Duodenal mucosa (tissue), 2 donors: ENCODE measurements around the gene CNTNAP4.

Source experiments
- H3K27ac ChIP-seq: one replicate; pipeline ENCODE4 v1.7.0; 2013; ENCODE audit warnings: low read depth, low read length
- H3K27me3 ChIP-seq, 2 donors: one replicate each; pipeline ENCODE4 v1.7.0; 2013; ENCODE audit warnings: low read length in 2 of 2, control low read depth in 1 of 2; ENCODE audit not compliant: insufficient read depth in 2 of 2, control insufficient read depth in 1 of 2
- H3K36me3 ChIP-seq, 2 donors: one replicate each; pipeline ENCODE4 v1.7.0; 2013; ENCODE audit warnings: low read length in 2 of 2, control low read depth in 1 of 2; ENCODE audit not compliant: insufficient read depth in 2 of 2, control insufficient read depth in 1 of 2
- H3K4me1 ChIP-seq, 2 donors: one replicate each; pipeline ENCODE4 v1.7.0; 2013; ENCODE audit warnings: low read length in 2 of 2, control low read depth in 1 of 2; ENCODE audit not compliant: insufficient read depth in 2 of 2, control insufficient read depth in 1 of 2
- H3K4me3 ChIP-seq, 2 donors: one replicate each; pipeline ENCODE4 v1.7.0; 2013; ENCODE audit warnings: low read length in 2 of 2, low read depth in 1 of 2
- H3K9ac ChIP-seq, 2 donors: one replicate each; pipeline ENCODE4 v1.7.0; 2013; ENCODE audit warnings: low read length in 2 of 2, low read depth in 1 of 2
- H3K9me3 ChIP-seq, 2 donors: one replicate each; pipeline ENCODE4 v1.7.0; 2013; ENCODE audit warnings: low read length in 2 of 2, control low read depth in 1 of 2; ENCODE audit not compliant: control insufficient read depth in 1 of 2

Gene CNTNAP4

GRCh38 chr16:76387994-76388393, 110.8 kb downstream of the CNTNAP4 start:
- H3K9me3 ChIP-seq: no peaks in the 10 kb centered on the region
- H3K27ac ChIP-seq: no peak overlapping the region
- H3K9ac ChIP-seq: no peak overlapping the region
- H3K4me3 ChIP-seq: no peak overlapping the region
- no peaks in the 10 kb centered on the region for H3K27me3 ChIP-seq
- no peaks in the 10 kb centered on the region for H3K4me1 ChIP-seq
- H3K36me3 ChIP-seq: no peaks in the 10 kb centered on the region

GRCh38 chr16:76389126-76389525, 111.9 kb downstream of the CNTNAP4 start:
- H3K27me3 ChIP-seq: no peaks in the 10 kb centered on the region
- H3K4me1 ChIP-seq: no peaks in the 10 kb centered on the region
- no peak overlapping the region for H3K9ac ChIP-seq
- no peaks in the 10 kb centered on the region for H3K36me3 ChIP-seq
- H3K4me3 ChIP-seq: no peak overlapping the region
- no peaks in the 10 kb centered on the region for H3K9me3 ChIP-seq
- H3K27ac ChIP-seq: no peak overlapping the region

GRCh38 chr16:76390476-76390875, 113.3 kb downstream of the CNTNAP4 start:
- no peak overlapping the region for H3K27ac ChIP-seq
- no peak overlapping the region for H3K4me3 ChIP-seq
- no peak overlapping the region for H3K9ac ChIP-seq
- H3K9me3 ChIP-seq: no peaks in the 10 kb centered on the region
- no peaks in the 10 kb centered on the region for H3K4me1 ChIP-seq
- no peaks in the 10 kb centered on the region for H3K27me3 ChIP-seq
- no peaks in the 10 kb centered on the region for H3K36me3 ChIP-seq

- no peak overlapping the region for H3K4me3 ChIP-seq
- H3K27me3 ChIP-seq: no peaks in the 10 kb centered on the region
- H3K36me3 ChIP-seq: no peaks in the 10 kb centered on the region
- no peak overlapping the region for H3K9ac ChIP-seq
- no peaks in the 10 kb centered on the region for H3K4me1 ChIP-seq
- no peaks in the 10 kb centered on the region for H3K9me3 ChIP-seq
- H3K27ac ChIP-seq: no peak overlapping the region
Measured at GRCh38 chr16:76396977-76397376, 119.8 kb downstream of the CNTNAP4 start.

GRCh38 chr16:76409706-76410105, 132.5 kb downstream of the CNTNAP4 start:
- no peaks in the 10 kb centered on the region for H3K9me3 ChIP-seq
- H3K4me3 ChIP-seq: no peak overlapping the region

GRCh38 chr16:76421571-76421970, 144.4 kb downstream of the CNTNAP4 start:
- no peaks in the 10 kb centered on the region for H3K27me3 ChIP-seq

More at GRCh38 chr16:76409706-76410105, 132.5 kb downstream of the CNTNAP4 start:
- H3K36me3 ChIP-seq: no peaks in the 10 kb centered on the region
- no peak overlapping the region for H3K27ac ChIP-seq
- H3K9ac ChIP-seq: no peak overlapping the region
- H3K4me1 ChIP-seq: no peaks in the 10 kb centered on the region
- no peaks in the 10 kb centered on the region for H3K27me3 ChIP-seq

GRCh38 chr16:76428858-76429257, 151.7 kb downstream of the CNTNAP4 start:
- H3K9me3 ChIP-seq: no peaks in the 10 kb centered on the region
- H3K27ac ChIP-seq: no peak overlapping the region
- H3K4me1 ChIP-seq: no peaks in the 10 kb centered on the region
- H3K27me3 ChIP-seq: no peaks in the 10 kb centered on the region
- no peak overlapping the region for H3K9ac ChIP-seq
- H3K4me3 ChIP-seq: no peak overlapping the region
- no peaks in the 10 kb centered on the region for H3K36me3 ChIP-seq

More at GRCh38 chr16:76421571-76421970, 144.4 kb downstream of the CNTNAP4 start:
- Histone ChIP-seq H3K36me3 (no peaks in the 10 kb centered on the region), H3K27ac (no peak overlapping the region), H3K4me1 (no peaks in the 10 kb centered on the region), H3K4me3 (no peak overlapping the region), H3K9ac (no peak overlapping the region), H3K9me3 (no peaks in the 10 kb centered on the region)

GRCh38 chr16:76441391-76441790, 164.2 kb downstream of the CNTNAP4 start:
- no peaks in the 10 kb centered on the region for H3K4me1 ChIP-seq
- H3K27ac ChIP-seq: no peak overlapping the region
- no peaks in the 10 kb centered on the region for H3K36me3 ChIP-seq
- no peaks in the 10 kb centered on the region for H3K9me3 ChIP-seq
- H3K9ac ChIP-seq: no peak overlapping the region
- H3K4me3 ChIP-seq: no peak overlapping the region
- no peaks in the 10 kb centered on the region for H3K27me3 ChIP-seq

- H3K27me3 ChIP-seq: no peaks in the 10 kb centered on the region
- H3K9ac ChIP-seq: no peak overlapping the region
- no peaks in the 10 kb centered on the region for H3K36me3 ChIP-seq
- H3K9me3 ChIP-seq: no peaks in the 10 kb centered on the region
- no peak overlapping the region for H3K27ac ChIP-seq
- no peaks in the 10 kb centered on the region for H3K4me1 ChIP-seq
- H3K4me3 ChIP-seq: no peak overlapping the region
Measured at GRCh38 chr16:76441876-76442275, 164.7 kb downstream of the CNTNAP4 start.

GRCh38 chr16:76443973-76444372, 166.8 kb downstream of the CNTNAP4 start:
- Histone ChIP-seq H3K9ac (no peak overlapping the region), H3K27me3 (no peaks in the 10 kb centered on the region), H3K9me3 (no peaks in the 10 kb centered on the region), H3K36me3 (no peaks in the 10 kb centered on the region), H3K4me1 (no peaks in the 10 kb centered on the region), H3K27ac (no peak overlapping the region), H3K4me3 (no peak overlapping the region)

- Histone ChIP-seq H3K27ac (no peak overlapping the region), H3K4me3 (no peak overlapping the region), H3K9me3 (no peaks in the 10 kb centered on the region), H3K27me3 (no peaks in the 10 kb centered on the region), H3K9ac (no peak overlapping the region), H3K36me3 (no peaks in the 10 kb centered on the region), H3K4me1 (no peaks in the 10 kb centered on the region)
Measured at GRCh38 chr16:76444832-76445231, 167.6 kb downstream of the CNTNAP4 start.
